Activated CD8-positive, alpha-beta memory T cell treated with anti-CD3 and anti-CD28 coated beads for 48 hours (primary cell): ENCODE measurements around the gene USP33.
A peak's percentile ranks its signal among the peaks of the same experiment; 100 is the strongest.
"Not testable (repeated sequence)": the region's sequence is repeated elsewhere in the genome, so short reads cannot be mapped to it uniquely, and the experiment has no call there.

Experiments used
- DNase-seq, 3 experiments: peaks; one replicate each; pipeline ENCODE4 v3.0.0-alpha.2; 2020; ENCODE audit warnings: low read depth in 2 of 3, low spot score in 2 of 3

USP33 gene

DNA sequence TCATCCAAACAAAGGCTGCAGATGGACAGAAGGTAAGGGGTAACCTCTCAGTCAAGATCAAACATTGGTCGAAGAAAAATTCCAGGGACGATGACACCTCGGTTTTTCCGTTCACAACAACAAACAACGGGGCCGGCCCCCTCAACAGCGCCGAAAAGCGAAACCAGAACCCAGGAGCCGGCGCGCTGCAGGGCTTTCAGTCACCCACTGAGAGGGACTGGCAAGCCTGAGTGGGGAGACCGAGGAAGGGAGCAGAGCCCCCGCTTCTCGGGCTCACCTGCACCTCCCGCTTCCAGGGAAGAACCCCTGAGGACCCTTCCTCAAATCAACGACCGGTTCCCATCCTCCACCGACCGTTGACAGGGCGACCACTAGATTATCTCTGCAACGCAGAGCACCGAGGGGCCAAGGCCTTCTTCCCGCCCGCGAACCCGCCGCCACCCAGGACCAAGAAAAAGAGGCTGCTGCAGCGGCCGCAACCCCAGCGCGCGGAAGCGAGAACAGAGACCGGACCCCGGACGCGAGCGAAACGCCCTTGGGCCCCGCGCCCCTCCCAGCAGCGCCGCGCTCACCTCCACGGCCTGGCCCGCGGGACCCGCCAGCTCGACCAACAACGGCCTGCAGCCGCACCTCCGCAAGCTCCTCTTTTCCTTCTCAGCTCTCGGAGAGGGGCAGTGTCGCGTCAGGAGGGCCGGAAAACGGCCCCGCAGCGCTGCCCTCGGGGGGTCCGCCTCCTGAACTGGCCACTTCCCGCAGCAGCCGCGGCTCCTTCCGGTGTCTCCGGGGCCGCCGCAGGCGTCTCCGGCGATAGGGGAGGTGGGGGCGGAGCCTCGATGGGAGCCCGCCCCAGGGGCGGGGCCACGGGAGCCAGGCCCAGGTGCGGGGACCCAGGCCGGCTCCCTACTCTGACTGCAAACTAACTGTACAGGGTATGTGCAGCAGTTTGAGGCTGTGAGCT, at the start of gene USP33:
Gene USP33, minus strand, starts transcription at position 782 of the 958 bp plus-strand sequence. CDS start 18,155 bp downstream, outside the sequence.
- peak; percentile 76 to 79 (median 78) for DNase-seq

DNA sequence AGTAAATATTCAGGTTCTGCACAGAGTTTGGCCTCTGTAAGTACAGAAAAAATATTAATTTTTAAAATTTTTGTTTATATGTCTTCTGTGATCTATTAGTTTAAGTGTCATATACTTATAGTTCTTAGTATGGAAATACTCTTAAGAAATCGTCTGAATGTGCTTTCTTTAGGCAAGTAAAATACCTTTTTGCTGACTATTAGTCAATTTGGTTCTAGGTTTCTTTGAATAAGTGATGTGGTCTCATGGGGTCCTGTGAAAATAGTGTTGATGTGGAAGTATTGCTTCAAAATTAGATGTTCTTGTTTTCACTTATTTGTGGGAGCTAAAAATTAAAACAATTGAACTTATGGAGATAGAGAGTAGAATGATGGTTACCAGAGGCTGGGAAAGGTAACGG, 43.7 kb upstream of the USP33 start:
- DNase-seq = no peak

DNA sequence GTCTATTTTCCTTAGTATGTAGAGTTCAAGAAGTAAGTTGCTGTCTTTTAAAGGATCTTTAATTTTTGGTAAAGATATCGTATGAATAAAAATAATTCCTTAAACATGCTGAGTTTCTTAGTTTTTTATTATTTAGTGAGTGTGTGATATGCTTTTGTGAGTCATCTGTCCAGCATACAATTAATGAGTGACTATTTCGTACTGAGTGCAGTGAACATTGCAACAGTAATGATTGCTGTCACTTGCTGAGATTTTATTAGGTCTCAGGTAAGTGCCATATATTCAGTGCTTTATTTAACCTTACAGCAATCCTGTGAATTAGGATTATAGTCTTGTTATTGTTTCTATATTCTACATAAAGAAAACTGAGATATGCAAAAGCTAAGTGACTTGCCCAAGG, 42.4 kb upstream of the USP33 start:
- DNase-seq = no peak

DNA sequence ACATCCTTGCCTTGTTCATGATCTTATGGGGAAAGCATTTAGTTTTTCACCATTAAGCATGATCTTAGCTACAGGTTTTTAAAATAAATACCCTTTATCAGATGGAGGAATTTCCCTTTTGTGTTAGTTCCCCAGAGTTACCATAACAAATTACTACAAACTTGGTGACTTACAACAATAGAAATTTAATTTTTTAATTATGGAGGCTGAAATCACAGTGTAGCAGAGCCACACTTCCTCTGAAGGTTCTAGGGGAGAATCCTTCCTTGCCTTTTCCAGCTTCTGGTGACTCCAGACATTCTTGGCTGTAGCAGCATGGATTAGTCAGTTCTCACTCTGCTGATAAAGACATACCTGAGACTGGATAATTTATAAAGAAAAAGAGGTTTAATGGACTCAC, 38.3 kb upstream of the USP33 start:
- no peak for DNase-seq

DNA sequence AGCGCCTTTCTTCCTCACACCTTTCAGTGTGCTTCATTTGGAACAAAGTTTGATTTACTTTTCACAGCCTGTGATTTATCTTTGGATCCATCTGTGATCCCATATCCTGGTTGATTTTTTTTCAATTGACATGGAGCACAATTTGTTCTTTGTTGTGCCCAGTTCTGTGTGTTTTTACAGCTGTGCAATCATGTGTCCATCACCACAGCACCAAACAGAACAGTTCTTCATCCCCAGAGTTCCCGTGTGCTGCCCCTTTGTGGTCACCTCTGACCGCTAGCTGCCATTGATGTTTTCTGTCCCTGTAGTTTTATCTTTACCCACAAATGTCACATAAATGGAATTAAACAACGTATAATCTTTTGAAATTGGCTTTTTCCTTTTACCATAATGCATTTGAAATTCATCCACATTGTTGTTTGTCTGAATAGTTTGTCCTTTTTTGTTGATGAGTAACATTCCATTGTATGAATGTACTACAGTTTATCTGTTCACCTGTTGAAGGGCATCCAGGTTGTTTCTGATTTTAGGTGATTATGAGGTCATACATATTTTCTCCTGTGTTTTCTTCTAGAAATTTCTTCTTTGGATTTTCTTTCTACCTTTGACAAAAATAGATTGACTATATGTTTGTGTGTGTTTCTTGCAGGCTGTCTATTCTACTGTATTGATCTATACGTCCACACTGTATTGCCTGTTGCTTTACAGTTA, 37.2 kb upstream of the USP33 start:
- no peak for DNase-seq

DNA sequence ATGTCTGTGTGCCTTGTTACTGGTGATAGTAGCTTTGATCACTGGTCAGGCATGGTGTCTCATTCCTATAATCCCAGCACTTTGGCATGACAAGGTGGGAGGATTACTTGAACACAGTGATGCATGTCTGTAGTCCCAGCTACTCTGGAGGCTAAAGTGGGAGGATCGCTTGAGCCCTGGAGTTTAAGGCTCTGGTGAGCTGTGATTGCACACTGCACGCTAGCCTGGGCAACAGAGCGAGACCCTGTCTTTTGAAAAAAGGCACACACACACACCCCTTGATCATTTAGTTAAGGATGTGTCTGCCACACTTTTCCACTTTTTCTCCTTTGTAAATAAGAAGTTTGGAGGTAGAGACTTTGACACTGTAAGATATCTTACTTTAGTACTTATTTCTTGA, 34.9 kb upstream of the USP33 start:
- DNase-seq = no peak

DNA sequence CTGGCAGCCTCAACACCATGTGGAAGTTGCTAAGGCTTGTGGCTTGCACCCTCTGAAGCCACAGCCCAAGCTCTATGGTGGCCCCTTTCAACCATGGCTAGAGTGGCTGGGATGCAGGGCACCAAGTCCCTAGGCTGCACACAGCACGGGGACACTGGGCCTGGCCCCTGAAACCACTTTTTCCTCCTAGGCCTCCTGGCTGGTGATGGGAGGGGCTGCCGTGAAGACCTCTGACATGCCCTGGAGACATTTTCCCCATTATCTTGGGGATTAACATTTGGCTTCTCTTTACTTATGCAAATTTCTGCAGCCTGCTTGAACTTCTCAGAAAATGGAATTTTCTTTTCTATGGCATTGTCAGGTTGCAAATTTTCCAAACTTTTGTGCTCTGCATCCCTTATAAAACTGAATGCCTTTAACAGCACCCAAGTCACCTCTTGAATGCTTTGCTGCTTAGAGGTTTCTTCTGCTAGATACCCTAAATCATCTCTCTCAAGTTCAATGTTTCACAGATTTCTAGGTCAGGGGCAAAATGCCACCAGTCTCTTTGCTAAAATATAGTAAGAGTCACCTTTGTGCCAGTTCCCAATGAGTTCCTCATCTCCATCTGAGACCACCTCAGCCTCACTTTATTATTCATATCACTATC, 26.6 kb upstream of the USP33 start:
- not testable (repeated sequence) for DNase-seq

DNA sequence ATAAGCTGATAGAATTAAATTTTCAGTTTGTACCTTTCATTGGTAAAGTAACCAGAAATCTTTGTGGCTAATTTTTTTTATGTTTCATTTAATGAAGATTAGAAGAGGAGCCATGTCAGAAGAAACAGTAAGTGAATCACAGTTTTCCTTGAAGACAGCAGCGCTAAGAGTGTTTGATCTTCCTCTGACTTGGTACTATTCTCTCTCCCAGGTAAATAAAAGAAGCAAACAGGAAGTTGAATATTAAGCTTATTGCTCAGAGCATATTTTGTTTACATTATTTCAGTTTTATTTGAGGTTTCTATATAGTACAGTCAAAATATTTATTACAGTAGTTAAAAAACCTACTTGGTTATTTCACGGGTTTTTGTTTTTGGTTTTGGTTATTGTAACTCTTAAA, 23.5 kb upstream of the USP33 start:
- DNase-seq = no peak

DNA sequence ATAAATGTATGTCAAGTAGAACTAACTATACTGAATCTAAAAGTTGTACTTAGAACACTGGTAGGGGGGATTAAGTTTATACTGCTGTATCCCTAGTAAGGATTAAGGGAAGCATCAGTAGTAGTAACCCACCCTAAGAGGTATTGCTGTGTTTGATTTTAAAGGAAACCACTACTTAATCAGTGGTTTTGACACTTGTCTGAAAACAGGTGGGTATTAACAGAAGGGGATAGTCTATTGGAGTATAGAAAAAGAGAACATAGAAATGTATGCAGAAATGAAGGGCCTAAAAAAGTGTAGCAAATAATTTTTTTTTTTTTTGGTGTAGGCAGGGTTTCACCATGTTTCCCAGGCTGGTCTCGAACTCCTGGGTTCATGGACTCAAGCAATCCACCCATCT, 22.0 kb upstream of the USP33 start:
- DNase-seq = no peak

DNA sequence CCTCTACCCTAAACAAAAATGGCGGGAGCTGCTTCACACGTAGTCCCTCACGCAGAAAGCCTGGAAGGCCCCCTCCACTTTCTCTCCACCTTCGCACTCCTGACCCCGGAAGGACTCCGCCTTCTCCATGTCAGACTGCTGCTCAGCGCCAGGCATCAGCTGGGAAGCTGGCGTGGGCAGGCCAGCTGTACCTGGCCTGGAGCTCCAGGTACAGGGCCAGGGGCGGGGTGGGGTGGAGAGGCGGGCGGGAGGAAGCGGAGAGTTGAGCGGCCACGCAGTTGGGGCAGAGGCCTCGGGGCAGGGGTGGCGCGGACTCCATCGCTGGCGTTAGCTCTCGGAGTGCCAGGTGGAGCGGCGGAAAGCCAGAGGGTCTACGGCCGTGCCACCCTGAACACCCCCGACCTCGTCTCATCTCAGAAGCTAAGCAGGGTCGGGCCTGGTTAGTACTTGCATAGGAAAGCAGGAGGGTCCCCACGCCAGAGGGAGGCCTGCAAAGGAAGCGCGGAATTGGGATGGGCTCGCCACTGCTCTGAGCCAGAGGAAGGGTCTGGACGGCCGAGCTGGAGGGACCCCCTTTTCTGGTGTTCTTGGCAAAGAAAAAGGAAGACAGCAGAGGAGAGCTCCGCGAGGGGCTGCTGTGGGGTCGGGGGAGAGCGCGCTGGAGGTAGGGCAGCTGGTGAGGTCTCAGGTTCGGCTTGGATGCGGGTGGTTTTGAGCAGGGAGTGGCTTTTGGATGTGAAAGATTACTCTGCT, 20.1 kb upstream of the USP33 start, which contains the start of gene MIGA1:
Gene MIGA1, plus strand, starts transcription at position 121 of the 753 bp plus-strand sequence. CDS start 3,604 bp downstream, outside the sequence.
- peak; percentile 51 to 58 (median 55) for DNase-seq

DNA sequence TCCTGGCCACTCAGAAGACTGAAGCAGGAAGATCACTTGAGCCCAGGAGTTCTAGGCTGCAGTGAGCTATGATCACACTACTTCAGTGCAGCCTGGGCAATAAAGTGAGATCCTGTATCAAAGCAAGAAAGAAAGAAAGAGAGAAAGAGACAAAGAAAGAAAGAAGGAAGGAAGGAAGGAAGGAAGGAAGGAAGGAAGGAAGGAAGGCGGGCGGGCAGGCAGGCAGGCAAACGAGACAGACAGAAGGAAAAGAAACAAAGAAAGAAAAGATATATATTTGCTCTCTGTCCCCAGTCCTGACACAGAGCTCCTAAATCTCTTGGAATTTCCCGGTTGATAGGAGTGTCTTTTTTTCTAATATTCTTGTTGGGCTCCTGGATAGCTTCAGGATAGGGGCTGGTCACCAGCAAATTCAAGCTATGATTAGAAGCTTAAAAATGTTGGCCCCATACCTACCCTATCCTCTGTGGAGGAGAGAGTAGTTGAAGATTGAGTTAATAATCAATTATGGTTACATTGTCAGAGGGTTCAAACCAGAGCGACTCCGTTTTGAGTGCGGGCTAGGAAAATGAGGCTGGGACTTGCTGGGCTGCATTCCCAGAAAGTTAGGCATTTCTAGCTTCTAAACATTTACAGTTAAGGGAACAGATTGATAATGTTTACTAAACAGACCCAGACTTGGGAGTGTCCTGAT, 16.5 kb upstream of the USP33 start:
- DNase-seq = no peak

DNA sequence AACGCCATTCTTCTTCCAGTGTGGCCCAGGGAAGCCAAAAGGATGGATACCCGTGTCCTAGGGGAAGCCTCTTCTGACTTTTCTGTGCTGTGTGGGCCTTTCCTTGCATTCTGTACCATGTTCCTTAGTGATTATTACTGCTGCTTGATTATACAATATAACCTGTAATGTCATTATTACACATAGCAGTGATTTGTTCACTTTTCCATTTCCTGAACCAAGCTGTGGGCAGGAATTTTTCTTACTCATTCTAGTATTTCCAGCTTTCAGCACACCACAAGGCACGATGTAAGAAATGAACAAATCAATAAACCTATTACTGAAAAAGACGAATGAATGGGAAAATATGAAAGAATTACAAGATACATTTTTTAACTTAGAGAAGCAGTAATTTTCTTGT, 8.4 kb upstream of the USP33 start:
- no peak for DNase-seq

DNA sequence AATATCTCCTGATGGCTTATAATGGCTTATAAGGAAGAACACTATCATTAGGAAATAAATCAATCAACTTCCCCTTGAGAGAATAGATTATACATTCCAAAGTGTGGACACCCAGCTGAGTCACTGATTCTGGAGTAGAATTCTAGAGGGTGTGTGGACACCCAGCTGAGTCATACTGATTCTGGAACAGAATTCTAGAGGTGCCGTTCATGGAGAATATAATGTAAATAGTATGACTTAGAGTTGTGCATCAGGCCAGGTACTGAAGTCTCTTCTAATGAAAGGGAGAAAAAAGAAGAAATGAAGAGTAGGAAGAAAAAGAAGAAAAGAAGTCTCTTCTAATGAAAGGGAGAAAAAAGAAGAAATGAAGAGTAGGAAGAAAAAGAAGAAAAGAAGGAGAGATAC, 2.4 kb upstream of the USP33 start:
- DNase-seq = no peak

DNA sequence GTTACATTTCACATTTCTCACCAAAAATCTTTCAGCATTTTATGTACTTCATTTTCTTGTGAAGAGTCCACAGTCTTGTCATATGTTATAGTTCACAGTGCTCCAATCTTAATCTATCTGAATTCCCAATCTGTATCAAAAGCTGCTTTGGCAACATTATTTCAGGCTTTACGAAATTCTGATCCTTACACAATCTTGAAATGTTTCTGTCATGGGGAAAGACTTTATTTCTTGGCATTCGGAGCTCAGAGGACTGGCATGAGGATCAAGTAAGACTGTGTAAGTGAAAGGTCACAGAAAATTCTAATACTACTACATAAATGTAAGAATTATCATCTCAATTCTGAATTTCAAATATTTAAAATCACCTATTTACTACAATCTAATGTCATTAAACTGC, 2.0 kb downstream of the USP33 start:
- no peak for DNase-seq

DNA sequence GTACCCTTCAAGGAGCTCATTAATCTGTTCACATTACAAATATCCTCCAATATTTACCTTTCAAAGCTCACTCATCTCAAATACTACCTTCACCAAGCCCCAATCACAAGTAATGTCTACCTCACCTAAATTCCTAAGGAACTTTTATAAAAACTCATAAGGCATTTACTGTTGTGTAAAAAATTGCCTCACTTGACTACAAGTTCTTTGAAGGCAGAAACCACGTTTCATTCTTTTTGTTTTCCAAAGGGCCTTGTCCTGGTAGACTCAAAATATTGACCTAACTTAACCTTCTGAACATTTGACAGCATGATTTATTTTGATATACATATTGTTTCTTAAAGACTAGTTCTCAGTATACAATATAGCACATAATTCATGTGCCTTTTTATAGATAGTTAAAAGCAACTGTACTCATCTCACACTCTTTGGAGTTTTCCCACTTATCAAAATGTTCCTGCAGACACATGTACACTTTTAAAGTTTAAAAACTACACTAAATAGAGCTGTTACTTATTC, 2.5 kb downstream of the USP33 start:
- DNase-seq = no peak

DNA sequence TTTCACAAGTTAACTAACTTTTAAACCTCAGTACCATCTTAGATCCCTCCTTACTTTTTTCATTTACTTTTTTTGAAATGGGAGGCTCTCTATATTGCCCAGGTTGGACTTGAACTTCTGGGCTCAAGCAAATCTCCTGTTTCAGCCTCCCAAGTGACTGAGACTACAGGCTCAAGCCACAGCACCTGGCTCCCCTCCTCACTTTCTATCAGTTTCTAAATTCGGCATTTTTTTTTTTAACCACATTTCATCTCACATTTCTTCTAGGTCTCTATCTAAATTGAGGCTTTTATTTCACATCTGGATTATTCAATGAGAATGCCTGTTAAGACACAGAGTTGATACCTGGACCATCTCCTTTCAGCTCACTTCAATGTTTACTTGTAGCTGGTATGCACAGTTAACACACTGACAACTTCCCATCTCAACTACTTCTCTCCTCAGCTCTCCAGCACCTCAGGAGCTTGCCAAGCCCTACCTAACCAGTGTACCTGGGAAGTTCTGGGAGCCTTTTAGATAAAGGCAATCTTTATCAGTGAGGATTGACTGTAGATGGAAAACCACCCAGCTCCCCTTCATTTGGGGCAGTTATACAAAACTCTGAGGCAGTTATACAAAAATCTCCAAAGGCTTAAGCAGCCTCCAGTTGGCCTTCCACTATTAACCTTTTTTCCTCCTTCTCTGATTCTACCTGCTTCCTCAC, 3.4 kb downstream of the USP33 start:
- DNase-seq = no peak

DNA sequence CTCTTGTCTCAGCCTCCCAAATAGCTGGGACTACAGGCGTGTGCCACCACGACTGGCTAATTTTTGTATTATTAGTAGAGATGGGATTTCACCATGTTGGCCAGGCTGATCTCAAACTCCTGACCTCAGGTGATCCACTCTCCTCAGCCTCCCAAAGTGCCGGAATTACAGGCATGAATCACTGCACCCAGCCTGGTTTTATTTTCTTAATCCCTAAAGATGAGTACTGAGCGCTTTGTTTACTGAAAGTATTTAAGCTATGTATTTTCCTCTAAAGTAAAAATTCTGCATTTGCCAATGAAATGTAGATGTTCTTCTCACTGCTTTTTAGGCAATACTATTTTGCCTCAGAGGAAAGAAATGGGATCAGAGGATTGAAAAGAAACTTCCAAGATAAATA, 10.2 kb downstream of the USP33 start:
- DNase-seq = not testable (repeated sequence)

DNA sequence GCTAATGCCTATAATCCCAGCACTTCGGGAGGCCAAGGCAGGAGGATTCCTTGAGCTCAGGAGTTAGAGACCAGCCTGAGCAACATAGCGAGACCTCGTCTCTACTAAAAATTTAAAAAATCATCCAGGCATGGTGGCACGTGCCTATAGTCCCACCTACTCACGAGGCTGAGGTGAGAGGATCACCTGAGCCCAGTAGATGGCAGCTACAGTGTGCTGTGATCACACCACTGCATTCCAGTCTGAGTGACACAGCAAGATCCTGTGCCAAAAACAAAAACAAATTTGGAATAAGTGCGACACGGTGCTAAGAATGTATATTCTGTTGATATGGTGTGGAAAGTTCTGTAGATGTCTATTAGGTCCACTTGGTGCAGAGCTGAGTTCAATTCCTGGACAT, 15.1 kb downstream of the USP33 start:
- DNase-seq = no peak

DNA sequence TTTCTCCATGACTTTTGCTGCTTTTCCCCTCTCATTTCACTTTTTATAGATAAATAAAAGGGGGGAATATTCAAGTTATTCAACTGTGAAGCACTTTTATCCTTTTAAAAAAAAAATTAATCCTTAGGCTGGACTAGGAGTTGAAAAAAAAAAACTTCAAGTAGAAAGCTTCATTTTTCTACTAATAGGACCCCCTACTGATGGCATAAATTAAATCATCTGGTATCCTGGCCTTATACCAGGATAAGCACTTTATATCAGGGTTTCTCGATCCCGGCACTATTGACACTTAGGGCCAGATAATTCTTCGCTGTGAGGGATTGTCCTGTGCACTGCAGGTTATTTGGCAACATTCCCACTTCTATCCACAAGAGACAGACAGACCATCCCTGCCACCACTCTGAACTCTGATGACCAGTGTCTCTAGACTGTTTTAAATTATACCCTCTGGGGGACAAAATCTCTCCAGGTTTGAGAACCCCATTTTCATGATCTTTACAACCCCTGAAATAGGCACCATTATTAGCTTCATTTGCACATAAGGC, 17.6 kb downstream of the USP33 start:
- DNase-seq = no peak
